MM.1S (cell line): ENCODE data around the gene PLOD1.

Experiments used
- DNase-seq: peaks from one replicate; pipeline ENCODE4 v3.0.0-alpha.2; 2015
- H2AFZ ChIP-seq: fragments of 300-600 bp; sonication (generic); 2 replicates; pipeline ENCODE4 v1.6.0; 2016; ENCODE audit warnings: antibody characterized with exemption, low read length
- H3F3A ChIP-seq: fragments of 300-600 bp; sonication (generic); 2 replicates; pipeline ENCODE4 v1.6.1; 2016; ENCODE audit warnings: mild to moderate bottlenecking, antibody characterized with exemption, low read length, moderate library complexity, mixed read lengths; ENCODE audit not compliant: insufficient read depth
- H3K27ac ChIP-seq: fragments of 300-600 bp; sonication (generic); 2 replicates; pipeline ENCODE4 v1.5.1; 2016; ENCODE audit warnings: mild to moderate bottlenecking, low read length
- H3K27me3 ChIP-seq: fragments of 300-600 bp; sonication (generic); replicated peaks from 2 replicates; pipeline ENCODE4 v1.6.0; 2016; ENCODE audit warnings: low read length; ENCODE audit not compliant: insufficient read depth
- H3K36me3 ChIP-seq: fragments of 300-600 bp; sonication (generic); replicated peaks from 2 replicates; pipeline ENCODE4 v1.6.1; 2016; ENCODE audit warnings: mild to moderate bottlenecking, low read length, mixed read lengths; ENCODE audit not compliant: insufficient read depth
- H3K4me1 ChIP-seq: fragments of 300-600 bp; sonication (generic); 2 replicates; pipeline ENCODE4 v1.6.1; 2016; ENCODE audit warnings: low read length, mixed read lengths
- H3K4me2 ChIP-seq: fragments of 300-600 bp; sonication (generic); 2 replicates; pipeline ENCODE4 v1.6.0; 2016; ENCODE audit warnings: low read depth, low read length
- H3K4me3 ChIP-seq: fragments of 300-600 bp; sonication (generic); 2 replicates; pipeline ENCODE4 v1.5.1; 2016; ENCODE audit warnings: low read length, mixed read lengths
- H3K79me2 ChIP-seq: fragments of 300-600 bp; sonication (generic); 2 replicates; pipeline ENCODE4 v1.6.1; 2016; ENCODE audit warnings: mixed run types, low read length, mixed read lengths
- H3K9ac ChIP-seq: fragments of 300-600 bp; sonication (generic); 2 replicates; pipeline ENCODE4 v1.6.1; 2016; ENCODE audit warnings: low read length, mixed read lengths
- H3K9me2 ChIP-seq: fragments of 300-600 bp; sonication (generic); replicated peaks from 2 replicates; pipeline ENCODE4 v1.6.1; 2016; ENCODE audit warnings: mild to moderate bottlenecking, low read length, mixed read lengths; ENCODE audit not compliant: insufficient read depth
- H3K9me3 ChIP-seq: fragments of 300-600 bp; sonication (generic); replicated peaks from 2 replicates; pipeline ENCODE4 v1.6.1; 2016; ENCODE audit warnings: mild to moderate bottlenecking, low read length, mixed read lengths; ENCODE audit not compliant: insufficient read depth
- H4K20me1 ChIP-seq: fragments of 300-600 bp; sonication (generic); 2 replicates; pipeline ENCODE4 v1.6.1; 2016; ENCODE audit warnings: mild to moderate bottlenecking, low read length, moderate library complexity, mixed read lengths; ENCODE audit not compliant: insufficient read depth
- CTCF ChIP-seq: fragments of 300-600 bp; sonication (generic); IDR thresholded peaks from 2 replicates; pipeline ENCODE4 v1.5.1; 2016; ENCODE audit warnings: antibody characterized with exemption, low read length, mixed read lengths
- EZH2 ChIP-seq: fragments of 300-600 bp; sonication (generic); optimal IDR thresholded peaks from 2 replicates; pipeline ENCODE3; 2017; ENCODE audit warnings: low read depth, mild to moderate bottlenecking, antibody characterized with exemption, low read length, mixed read lengths
- EZH2phosphoT487 ChIP-seq: fragments of 300-600 bp; sonication (generic); IDR thresholded peaks from 2 replicates; pipeline ENCODE4 v1.6.1; 2018; ENCODE audit warnings: antibody characterized with exemption, low read length

PLOD1 gene

GRCh38 chr1:11985851-11986250 lies 51.3 kb downstream of the PLOD1 start:
- H3K9me3 ChIP-seq, result no peaks in the 10 kb centered on the region
- H3K9me2 ChIP-seq, result no peaks in the 10 kb centered on the region
- peaks cover 88% of the 10 kb centered on the region for H3K79me2 ChIP-seq
- H3K9ac ChIP-seq, result no peak overlapping the region
- TF ChIP-seq CTCF (no peak), EZH2 (no peak), EZH2phosphoT487 (no peak)
- DNase-seq, result no peak
- H3K27me3 ChIP-seq, result no peaks in the 10 kb centered on the region
- H3K4me3 ChIP-seq, result no peak overlapping the region
- no peak overlapping the region for H3K4me2 ChIP-seq
- no peaks in the 10 kb centered on the region for H3F3A ChIP-seq
- H4K20me1 ChIP-seq, result no peaks in the 10 kb centered on the region
- H2AFZ ChIP-seq, result no peak overlapping the region
- H3K36me3 ChIP-seq, result peaks cover 3% of the 10 kb centered on the region; the same call in 1 of the 2 replicates
- no peak overlapping the region for H3K27ac ChIP-seq
- 0 out of 2 replicates have a peak, but pooled peaks cover 5% of the 10 kb centered on the region for H3K4me1 ChIP-seq

- no peaks in the 10 kb centered on the region for H3F3A ChIP-seq
- H3K9me3 ChIP-seq, result no peaks in the 10 kb centered on the region
- H3K27me3 ChIP-seq, result no peaks in the 10 kb centered on the region
- no peak for TF ChIP-seq EZH2phosphoT487
- TF ChIP-seq CTCF, result no peak
- H3K4me2 ChIP-seq, result no peak overlapping the region
- H3K27ac ChIP-seq, result no peak overlapping the region
- no peak overlapping the region for H2AFZ ChIP-seq
- no peak overlapping the region for H3K9ac ChIP-seq
- H3K79me2 ChIP-seq, result peaks cover 55% of the 10 kb centered on the region
- no peak for DNase-seq
- H4K20me1 ChIP-seq, result no peaks in the 10 kb centered on the region
- peaks cover 3% of the 10 kb centered on the region; the same call in 1 of the 2 replicates for H3K36me3 ChIP-seq
- no peak overlapping the region for H3K4me3 ChIP-seq
- no peaks in the 10 kb centered on the region for H3K9me2 ChIP-seq
- H3K4me1 ChIP-seq, result no peaks in the 10 kb centered on the region
Observed at GRCh38 chr1:11989669-11990068, 55.2 kb downstream of the PLOD1 start.

- H3K9ac ChIP-seq, result no peak overlapping the region
- H3K79me2 ChIP-seq, result peaks cover 49% of the 10 kb centered on the region
- no peaks in the 10 kb centered on the region for H3K9me3 ChIP-seq
- no peak for DNase-seq
- H3K4me1 ChIP-seq, result no peaks in the 10 kb centered on the region
- no peaks in the 10 kb centered on the region for H3K9me2 ChIP-seq
- no peaks in the 10 kb centered on the region for H3F3A ChIP-seq
- TF ChIP-seq EZH2phosphoT487, result no peak
- no peak for TF ChIP-seq EZH2
- TF ChIP-seq CTCF, result no peak
- no peaks in the 10 kb centered on the region for H3K27me3 ChIP-seq
- H3K4me2 ChIP-seq, result no peak overlapping the region
- no peak overlapping the region for H3K4me3 ChIP-seq
- no peak overlapping the region for H2AFZ ChIP-seq
- no peaks in the 10 kb centered on the region for H4K20me1 ChIP-seq
- peaks cover 3% of the 10 kb centered on the region; the same call in 1 of the 2 replicates for H3K36me3 ChIP-seq
- H3K27ac ChIP-seq, result no peak overlapping the region
Observed at GRCh38 chr1:11990303-11991032, 56.0 kb downstream of the PLOD1 start.
